Coronary artery (tissue), 2 donors: ENCODE results near the gene PIP5KL1.

Source experiments
- DNase-seq: peaks from one replicate; pipeline ENCODE4 v3.0.0-alpha.2; 2017; ENCODE audit warnings: low spot score
- H3K27ac ChIP-seq, 2 donors: fragments of 200-600 bp; sonication (generic); one replicate each; pipeline ENCODE4 v1.5.1; 2016 to 2019
- H3K4me3 ChIP-seq: fragments of 200-600 bp; sonication (generic); 2 replicates; pipeline ENCODE4 v1.5.1; 2016; ENCODE audit warnings: mild to moderate bottlenecking, moderate library complexity
- CTCF ChIP-seq: fragments of 200-600 bp; sonication (generic); IDR thresholded peaks from one replicate; pipeline ENCODE4 v1.5.1; 2019; ENCODE audit warnings: antibody characterized with exemption

The PIP5KL1 gene

GRCh38 chr9:127976498-127976897, 45.9 kb upstream of the PIP5KL1 start:
- peak overlapping the region; percentile 98 for H3K4me3 ChIP-seq
- peak overlapping the region in 1 of 2 donors; percentile 96 for H3K27ac ChIP-seq
- no peak for DNase-seq
- TF ChIP-seq CTCF = no peak

- peak overlapping the region; percentile 51 to 90 for H3K27ac ChIP-seq
- H3K4me3 ChIP-seq = peak overlapping the region; percentile 53
- peak; percentile 67 for DNase-seq
- TF ChIP-seq CTCF = no peak
Observed at GRCh38 chr9:127975376-127976315, 45.1 kb upstream of the PIP5KL1 start.

GRCh38 chr9:127974769-127975261, 44.2 kb upstream of the PIP5KL1 start:
- DNase-seq = peak; percentile 86

GRCh38 chr9:127974001-127974768, 43.6 kb upstream of the PIP5KL1 start:
- Histone ChIP-seq H3K27ac (peak overlapping the region; percentile 51 to 90), H3K4me3 (peak overlapping the region; percentile 53)
- TF ChIP-seq CTCF = no peak
- peak; percentile 68 for DNase-seq

More at GRCh38 chr9:127974769-127975261, 44.2 kb upstream of the PIP5KL1 start:
- H3K4me3 ChIP-seq = peak overlapping the region; percentile 53
- TF ChIP-seq CTCF = no peak
- peak overlapping the region; percentile 51 to 90 for H3K27ac ChIP-seq

GRCh38 chr9:127973169-127974000, 42.8 kb upstream of the PIP5KL1 start:
- Histone ChIP-seq H3K4me3 (peak overlapping the region; percentile 53), H3K27ac (peak overlapping the region; percentile 45 to 90)
- DNase-seq = peak; percentile 70
- no peak for TF ChIP-seq CTCF

GRCh38 chr9:127972236-127972871, 41.8 kb upstream of the PIP5KL1 start:
- TF ChIP-seq CTCF = no peak
- peak overlapping the region; percentile 27 to 90 for H3K27ac ChIP-seq
- peak; percentile 75 for DNase-seq
- peak overlapping the region; percentile 53 for H3K4me3 ChIP-seq
